Liver (tissue), 9 donors: ENCODE data around the gene C1orf52. TPM values are rescaled to one million over a fixed set of nuclear protein-coding genes. Genes with fewer than 3 reads are reported as not detected.

Experiments
- DNase-seq: peaks from one replicate; pipeline ENCODE4 v3.0.0-alpha.2; 2017; ENCODE audit warnings: low spot score
- H3K27ac ChIP-seq, 2 donors: one replicate each; pipeline ENCODE4 v1.7.0; 2013; ENCODE audit warnings: inconsistent platforms in 2 of 2, low read length in 2 of 2, control low read depth in 1 of 2, low read depth in 1 of 2, mild to moderate bottlenecking in 1 of 2
- H3K27me3 ChIP-seq, 4 donors: one replicate each; pipeline versions ENCODE4 v1.6.1 to v1.7.0; 2013; ENCODE audit warnings: low read length in 3 of 4, inconsistent platforms in 1 of 4, mild to moderate bottlenecking in 1 of 4, moderate library complexity in 1 of 4; ENCODE audit not compliant: control insufficient read depth in 4 of 4, insufficient read depth in 4 of 4
- H3K36me3 ChIP-seq, 4 donors: one replicate each; pipeline versions ENCODE4 v1.6.1 to v1.7.0; 2013; ENCODE audit warnings: low read length in 3 of 4, mild to moderate bottlenecking in 3 of 4, low read depth in 1 of 4, moderate library complexity in 1 of 4; ENCODE audit not compliant: control insufficient read depth in 4 of 4, insufficient read depth in 3 of 4
- H3K4me1 ChIP-seq, 4 donors: one replicate each; pipeline versions ENCODE4 v1.6.1 to v1.7.0; 2013; ENCODE audit warnings: low read length in 3 of 4, mild to moderate bottlenecking in 3 of 4, moderate library complexity in 1 of 4; ENCODE audit not compliant: control insufficient read depth in 4 of 4, insufficient read depth in 4 of 4
- H3K4me3 ChIP-seq, 3 donors: one replicate each; pipeline versions ENCODE4 v1.6.1 to v1.7.0; 2013; ENCODE audit warnings: low read length in 3 of 3, control low read depth in 1 of 3, low read depth in 1 of 3, mild to moderate bottlenecking in 1 of 3
- H3K9ac ChIP-seq, 2 donors: one replicate each; pipeline ENCODE4 v1.7.0; 2013; ENCODE audit warnings: low read length in 2 of 2, mild to moderate bottlenecking in 2 of 2, moderate library complexity in 2 of 2, control low read depth in 1 of 2, low read depth in 1 of 2
- H3K9me3 ChIP-seq, 4 donors: one replicate each; pipeline versions ENCODE4 v1.6.1 to v1.7.0; 2013; ENCODE audit warnings: low read length in 3 of 4; ENCODE audit not compliant: control insufficient read depth in 4 of 4
- EGR1 ChIP-seq, 2 donors: IDR thresholded peaks; 2 replicates each; pipeline ENCODE4 v1.6.1; 2016 to 2018; ENCODE audit warnings: antibody characterized with exemption in 2 of 2, low read depth in 2 of 2
- FOXA1 ChIP-seq: IDR thresholded peaks from 2 replicates; pipeline ENCODE4 v1.6.1; 2016; ENCODE audit warnings: antibody characterized with exemption
- FOXA2 ChIP-seq: IDR thresholded peaks from 2 replicates; pipeline ENCODE4 v1.6.1; 2016; ENCODE audit warnings: antibody characterized with exemption
- GABPA ChIP-seq, 2 donors: IDR thresholded peaks in 1 of 2; conservative IDR thresholded peaks in 1 of 2; 2 replicates each; pipeline ENCODE4 v1.6.1; 2016; ENCODE audit warnings: antibody characterized with exemption in 2 of 2, mild to moderate bottlenecking in 1 of 2, moderate library complexity in 1 of 2
- HNF4A ChIP-seq, 2 donors: conservative IDR thresholded peaks; 2 replicates each; pipeline ENCODE4 v1.6.1; 2016; ENCODE audit warnings: antibody characterized with exemption in 2 of 2, mild to moderate bottlenecking in 2 of 2
- HNF4G ChIP-seq: IDR thresholded peaks from 2 replicates; pipeline ENCODE4 v1.6.1; 2016; ENCODE audit warnings: antibody characterized with exemption
- JUND ChIP-seq, 2 donors: IDR thresholded peaks; 2 replicates each; pipeline ENCODE4 v1.6.1; 2016; ENCODE audit warnings: antibody characterized with exemption in 2 of 2
- NR2F2 ChIP-seq: IDR thresholded peaks from 2 replicates; pipeline ENCODE4 v1.6.1; 2016; ENCODE audit warnings: antibody characterized with exemption
- RAD21 ChIP-seq, 2 donors: IDR thresholded peaks; 2 replicates each; pipeline ENCODE4 v1.6.1; 2016; ENCODE audit warnings: antibody characterized with exemption in 2 of 2, mild to moderate bottlenecking in 2 of 2
- RXRA ChIP-seq, 2 donors: IDR thresholded peaks; 2 replicates each; pipeline ENCODE4 v1.6.1; 2017 to 2018; ENCODE audit warnings: antibody characterized with exemption in 2 of 2, mild to moderate bottlenecking in 1 of 2
- SP1 ChIP-seq: IDR thresholded peaks from 2 replicates; pipeline ENCODE4 v1.6.1; 2018; ENCODE audit warnings: antibody characterized with exemption, mild to moderate bottlenecking
- TAF1 ChIP-seq: conservative IDR thresholded peaks from 2 replicates; pipeline ENCODE4 v1.6.1; 2016; ENCODE audit warnings: antibody characterized with exemption, mild to moderate bottlenecking
- YY1 ChIP-seq: IDR thresholded peaks from 2 replicates; pipeline ENCODE4 v1.6.1; 2016; ENCODE audit warnings: antibody characterized with exemption, mild to moderate bottlenecking
- WGBS: extraction: QIAGEN DNeasy Blood & Tissue Kit; methylation state at CpG from one replicate; pipeline ENCODE4 v1.1.7; 2013; 5-methylcytosine and 5-hydroxymethylcytosine counted together
- polyA plus RNA-seq, 2 donors: library from polyadenylated mRNA; stranded (reverse) in 1 of 2; unstranded in 1 of 2; fragments of 200-250 nt in 1 of 2; fragments of >200 nt in 1 of 2; fragmentation: Nextera tagmentation in 1 of 2; extraction: Ambion mirVana in 1 of 2; gene quantifications; one replicate each; pipeline versions ENCODE4 v1.2.1 to v1.2.3, GENCODE V29; 2013 to 2015
- total RNA-seq, 2 donors: library from RNA; depleted of rRNA; stranded (reverse); fragments of >200 nt; gene quantifications; one replicate each; pipeline ENCODE4 v1.2.3, GENCODE V29; 2014
- TF ChIP-seq, protein P1 (sequence below): IDR thresholded peaks from 2 replicates; pipeline ENCODE4 v1.6.1; 2016; ENCODE audit warnings: antibody characterized with exemption
- TF ChIP-seq, protein P2 (sequence below): fragments of 150-350 bp; IDR thresholded peaks from 2 replicates; pipeline ENCODE4 v1.5.1; 2017; ENCODE audit warnings: improper control_type of control experiment, low read depth, low read length; ENCODE audit not compliant: missing input control
- TF ChIP-seq, protein P3 (sequence below): IDR thresholded peaks from 2 replicates; pipeline ENCODE4 v1.6.1; 2016; ENCODE audit warnings: antibody characterized with exemption, mild to moderate bottlenecking
- TF ChIP-seq, protein P4 (sequence below): IDR thresholded peaks from 2 replicates; pipeline ENCODE4 v1.6.1; 2016; ENCODE audit warnings: antibody characterized with exemption
- TF ChIP-seq, protein P5 (sequence below): IDR thresholded peaks from 2 replicates; pipeline ENCODE4 v1.6.1; 2016; ENCODE audit warnings: antibody characterized with exemption
- donor health status: healthy.
- donor health status: healthy.
- donor health status: healthy.
- donor health status: healthy.
- donor health status: healthy.

The C1orf52 gene
- total and polyA plus RNA-seq, 4 donors, result 6.1 to 10.9 (median 7.3) TPM

DNA sequence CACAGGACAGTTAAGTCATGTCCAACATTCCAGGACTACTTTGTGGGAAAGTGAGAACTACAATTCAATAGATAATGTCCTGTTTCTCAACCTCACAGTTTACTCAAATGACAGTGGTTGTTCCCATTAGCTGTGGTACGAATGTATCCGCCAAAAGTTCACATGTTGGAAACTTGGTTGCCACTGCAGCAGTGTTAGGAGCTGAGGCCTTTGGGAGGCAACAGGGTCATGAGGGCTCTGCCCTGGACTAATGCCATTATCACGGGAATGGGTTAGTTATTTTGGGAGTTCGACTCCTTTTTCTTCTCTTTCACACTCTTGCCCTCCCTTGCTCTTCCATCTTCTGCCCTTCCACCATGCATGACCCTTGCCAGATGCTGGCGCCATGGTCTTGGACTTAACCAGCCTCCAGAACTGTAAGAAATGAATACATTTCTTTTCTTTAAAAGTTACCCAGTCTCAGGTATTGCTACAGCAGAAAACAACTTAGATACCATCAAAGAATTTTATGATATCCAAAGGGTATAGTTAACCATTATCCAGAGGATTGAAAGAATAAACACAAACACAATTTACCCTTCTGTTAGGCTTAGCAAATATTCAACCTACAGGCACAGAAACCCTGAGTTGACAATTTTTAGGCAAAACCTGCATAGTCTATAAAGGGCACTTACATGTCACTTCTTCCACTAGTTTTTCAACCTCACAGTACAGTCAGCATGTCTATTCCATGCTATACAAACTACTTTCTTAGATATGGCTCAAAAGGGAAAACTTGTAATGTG lies 9.5 kb upstream of the C1orf52 start:
- H3K4me3 ChIP-seq, result no peak overlapping the region
- no peak for DNase-seq

More for the DNA sequence above, 9.5 kb upstream of the C1orf52 start:
- Histone ChIP-seq H3K27ac (no peak overlapping the region), H3K36me3 (peaks cover 2 to 28% (median 18%) of the 10 kb centered on the region in 4 donors), H3K9ac (no peak overlapping the region), H3K9me3 (no peaks in the 10 kb centered on the region), H3K4me1 (peaks cover 11 to 33% (median 17%) of the 10 kb centered on the region in 4 donors), H3K27me3 (no peaks in the 10 kb centered on the region)
- 52% methylated on average over 5 of the region's 5 CpGs for WGBS
- TF ChIP-seq, protein P1, sequence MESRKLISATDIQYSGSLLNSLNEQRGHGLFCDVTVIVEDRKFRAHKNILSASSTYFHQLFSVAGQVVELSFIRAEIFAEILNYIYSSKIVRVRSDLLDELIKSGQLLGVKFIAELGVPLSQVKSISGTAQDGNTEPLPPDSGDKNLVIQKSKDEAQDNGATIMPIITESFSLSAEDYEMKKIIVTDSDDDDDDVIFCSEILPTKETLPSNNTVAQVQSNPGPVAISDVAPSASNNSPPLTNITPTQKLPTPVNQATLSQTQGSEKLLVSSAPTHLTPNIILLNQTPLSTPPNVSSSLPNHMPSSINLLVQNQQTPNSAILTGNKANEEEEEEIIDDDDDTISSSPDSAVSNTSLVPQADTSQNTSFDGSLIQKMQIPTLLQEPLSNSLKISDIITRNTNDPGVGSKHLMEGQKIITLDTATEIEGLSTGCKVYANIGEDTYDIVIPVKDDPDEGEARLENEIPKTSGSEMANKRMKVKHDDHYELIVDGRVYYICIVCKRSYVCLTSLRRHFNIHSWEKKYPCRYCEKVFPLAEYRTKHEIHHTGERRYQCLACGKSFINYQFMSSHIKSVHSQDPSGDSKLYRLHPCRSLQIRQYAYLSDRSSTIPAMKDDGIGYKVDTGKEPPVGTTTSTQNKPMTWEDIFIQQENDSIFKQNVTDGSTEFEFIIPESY, result no peak
- TF ChIP-seq, protein P2, sequence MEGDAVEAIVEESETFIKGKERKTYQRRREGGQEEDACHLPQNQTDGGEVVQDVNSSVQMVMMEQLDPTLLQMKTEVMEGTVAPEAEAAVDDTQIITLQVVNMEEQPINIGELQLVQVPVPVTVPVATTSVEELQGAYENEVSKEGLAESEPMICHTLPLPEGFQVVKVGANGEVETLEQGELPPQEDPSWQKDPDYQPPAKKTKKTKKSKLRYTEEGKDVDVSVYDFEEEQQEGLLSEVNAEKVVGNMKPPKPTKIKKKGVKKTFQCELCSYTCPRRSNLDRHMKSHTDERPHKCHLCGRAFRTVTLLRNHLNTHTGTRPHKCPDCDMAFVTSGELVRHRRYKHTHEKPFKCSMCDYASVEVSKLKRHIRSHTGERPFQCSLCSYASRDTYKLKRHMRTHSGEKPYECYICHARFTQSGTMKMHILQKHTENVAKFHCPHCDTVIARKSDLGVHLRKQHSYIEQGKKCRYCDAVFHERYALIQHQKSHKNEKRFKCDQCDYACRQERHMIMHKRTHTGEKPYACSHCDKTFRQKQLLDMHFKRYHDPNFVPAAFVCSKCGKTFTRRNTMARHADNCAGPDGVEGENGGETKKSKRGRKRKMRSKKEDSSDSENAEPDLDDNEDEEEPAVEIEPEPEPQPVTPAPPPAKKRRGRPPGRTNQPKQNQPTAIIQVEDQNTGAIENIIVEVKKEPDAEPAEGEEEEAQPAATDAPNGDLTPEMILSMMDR, result no peak
- TF ChIP-seq TAF1, result no peak
- TF ChIP-seq RXRA (IDR thresholded peaks at IDR 0.05), result peak; percentile 43 to 51
- TF ChIP-seq YY1, result peak; percentile 9
- no peak for TF ChIP-seq JUND (IDR thresholded peaks at IDR 0.05)
- TF ChIP-seq, protein P3, sequence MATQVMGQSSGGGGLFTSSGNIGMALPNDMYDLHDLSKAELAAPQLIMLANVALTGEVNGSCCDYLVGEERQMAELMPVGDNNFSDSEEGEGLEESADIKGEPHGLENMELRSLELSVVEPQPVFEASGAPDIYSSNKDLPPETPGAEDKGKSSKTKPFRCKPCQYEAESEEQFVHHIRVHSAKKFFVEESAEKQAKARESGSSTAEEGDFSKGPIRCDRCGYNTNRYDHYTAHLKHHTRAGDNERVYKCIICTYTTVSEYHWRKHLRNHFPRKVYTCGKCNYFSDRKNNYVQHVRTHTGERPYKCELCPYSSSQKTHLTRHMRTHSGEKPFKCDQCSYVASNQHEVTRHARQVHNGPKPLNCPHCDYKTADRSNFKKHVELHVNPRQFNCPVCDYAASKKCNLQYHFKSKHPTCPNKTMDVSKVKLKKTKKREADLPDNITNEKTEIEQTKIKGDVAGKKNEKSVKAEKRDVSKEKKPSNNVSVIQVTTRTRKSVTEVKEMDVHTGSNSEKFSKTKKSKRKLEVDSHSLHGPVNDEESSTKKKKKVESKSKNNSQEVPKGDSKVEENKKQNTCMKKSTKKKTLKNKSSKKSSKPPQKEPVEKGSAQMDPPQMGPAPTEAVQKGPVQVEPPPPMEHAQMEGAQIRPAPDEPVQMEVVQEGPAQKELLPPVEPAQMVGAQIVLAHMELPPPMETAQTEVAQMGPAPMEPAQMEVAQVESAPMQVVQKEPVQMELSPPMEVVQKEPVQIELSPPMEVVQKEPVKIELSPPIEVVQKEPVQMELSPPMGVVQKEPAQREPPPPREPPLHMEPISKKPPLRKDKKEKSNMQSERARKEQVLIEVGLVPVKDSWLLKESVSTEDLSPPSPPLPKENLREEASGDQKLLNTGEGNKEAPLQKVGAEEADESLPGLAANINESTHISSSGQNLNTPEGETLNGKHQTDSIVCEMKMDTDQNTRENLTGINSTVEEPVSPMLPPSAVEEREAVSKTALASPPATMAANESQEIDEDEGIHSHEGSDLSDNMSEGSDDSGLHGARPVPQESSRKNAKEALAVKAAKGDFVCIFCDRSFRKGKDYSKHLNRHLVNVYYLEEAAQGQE, result peak; percentile 76
- peak; percentile 68 for TF ChIP-seq SP1
- TF ChIP-seq FOXA1, result peak; percentile 17
- TF ChIP-seq GABPA (IDR thresholded peaks at IDR 0.05 in 1 of 2, conservative IDR thresholded peaks at IDR 0.05 in 1 of 2), result no peak
- TF ChIP-seq HNF4A (conservative IDR thresholded peaks at IDR 0.05), result peak in 1 of 2 donors; percentile 5
- TF ChIP-seq, protein P4, sequence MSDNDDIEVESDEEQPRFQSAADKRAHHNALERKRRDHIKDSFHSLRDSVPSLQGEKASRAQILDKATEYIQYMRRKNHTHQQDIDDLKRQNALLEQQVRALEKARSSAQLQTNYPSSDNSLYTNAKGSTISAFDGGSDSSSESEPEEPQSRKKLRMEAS, result no peak
- TF ChIP-seq NR2F2, result no peak
- no peak for TF ChIP-seq HNF4G
- TF ChIP-seq RAD21 (IDR thresholded peaks at IDR 0.05), result no peak
- no peak for TF ChIP-seq EGR1 (IDR thresholded peaks at IDR 0.05; ENCODE audit: low read depth in 2 of 2)
- peak; percentile 12 for TF ChIP-seq FOXA2
- TF ChIP-seq, protein P5, sequence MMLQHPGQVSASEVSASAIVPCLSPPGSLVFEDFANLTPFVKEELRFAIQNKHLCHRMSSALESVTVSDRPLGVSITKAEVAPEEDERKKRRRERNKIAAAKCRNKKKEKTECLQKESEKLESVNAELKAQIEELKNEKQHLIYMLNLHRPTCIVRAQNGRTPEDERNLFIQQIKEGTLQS, result no peak
